Measurements from ENCODE around the gene RNU5B-1.
"Not testable (repeated sequence)": the region's sequence is repeated elsewhere in the genome, so short reads cannot be mapped to it uniquely, and the experiment has no call there.

RNU5B-1 gene

GRCh38 chr15:65304381-65305149 is at the start of gene RNU5B-1:
Gene RNU5B-1, plus strand, starts transcription at chr15:65304677.
- DNase-seq: peak; percentile 92

GRCh38 chr15:65254758-65255157 is 49.7 kb upstream of the RNU5B-1 start:
- DNase-seq: no peak

GRCh38 chr15:65255486-65256140 is 48.9 kb upstream of the RNU5B-1 start:
- no peak for DNase-seq

GRCh38 chr15:65258375-65259262 is 45.9 kb upstream of the RNU5B-1 start:
- DNase-seq: no peak

- no peak for DNase-seq
Observed at GRCh38 chr15:65259367-65259797, 45.1 kb upstream of the RNU5B-1 start.

GRCh38 chr15:65260968-65261367 is 43.5 kb upstream of the RNU5B-1 start:
- DNase-seq: no peak

- no peak for DNase-seq
Observed at GRCh38 chr15:65263313-65263712, 41.2 kb upstream of the RNU5B-1 start.

GRCh38 chr15:65264863-65265430 is 39.5 kb upstream of the RNU5B-1 start:
- no peak for DNase-seq

GRCh38 chr15:65266469-65266868 is 38.0 kb upstream of the RNU5B-1 start:
- DNase-seq: no peak

GRCh38 chr15:65268411-65268810 is 36.1 kb upstream of the RNU5B-1 start:
- no peak for DNase-seq

GRCh38 chr15:65270811-65271545 is 33.5 kb upstream of the RNU5B-1 start:
- DNase-seq: not testable (repeated sequence)

GRCh38 chr15:65275104-65275727 is 29.3 kb upstream of the RNU5B-1 start:
- no peak for DNase-seq

GRCh38 chr15:65275728-65276126 is 28.8 kb upstream of the RNU5B-1 start:
- DNase-seq: no peak

- no peak for DNase-seq
Observed at GRCh38 chr15:65277015-65277414, 27.5 kb upstream of the RNU5B-1 start.

GRCh38 chr15:65278480-65278879 is 26.0 kb upstream of the RNU5B-1 start:
- DNase-seq: no peak

GRCh38 chr15:65285291-65286068 is 19.0 kb upstream of the RNU5B-1 start:
- DNase-seq: no peak

GRCh38 chr15:65286069-65286703 is 18.3 kb upstream of the RNU5B-1 start:
- DNase-seq: no peak

GRCh38 chr15:65286704-65287519 is 17.6 kb upstream of the RNU5B-1 start, which contains the start of gene PARP16:
Gene PARP16, minus strand, starts transcription at chr15:65286883. Its CDS starts 457 bp downstream, at chr15:65286426.
- peak; percentile 97 for DNase-seq

- DNase-seq: no peak
Observed at GRCh38 chr15:65287520-65287855, 17.0 kb upstream of the RNU5B-1 start.
